GM19395 (cell line): ENCODE data around the gene RGMA.
"Not testable (repeated sequence)": the region's sequence is repeated elsewhere in the genome, so short reads cannot be mapped to it uniquely, and the experiment has no call there.

Experiments
- ATAC-seq: cut with Tn5 transposase; IDR thresholded peaks from one replicate; pipeline ENCODE4 v1.9.1; 2021; ENCODE audit warnings: mild to moderate bottlenecking, moderate library complexity; ENCODE audit not compliant: unreplicated experiment

Gene RGMA

DNA sequence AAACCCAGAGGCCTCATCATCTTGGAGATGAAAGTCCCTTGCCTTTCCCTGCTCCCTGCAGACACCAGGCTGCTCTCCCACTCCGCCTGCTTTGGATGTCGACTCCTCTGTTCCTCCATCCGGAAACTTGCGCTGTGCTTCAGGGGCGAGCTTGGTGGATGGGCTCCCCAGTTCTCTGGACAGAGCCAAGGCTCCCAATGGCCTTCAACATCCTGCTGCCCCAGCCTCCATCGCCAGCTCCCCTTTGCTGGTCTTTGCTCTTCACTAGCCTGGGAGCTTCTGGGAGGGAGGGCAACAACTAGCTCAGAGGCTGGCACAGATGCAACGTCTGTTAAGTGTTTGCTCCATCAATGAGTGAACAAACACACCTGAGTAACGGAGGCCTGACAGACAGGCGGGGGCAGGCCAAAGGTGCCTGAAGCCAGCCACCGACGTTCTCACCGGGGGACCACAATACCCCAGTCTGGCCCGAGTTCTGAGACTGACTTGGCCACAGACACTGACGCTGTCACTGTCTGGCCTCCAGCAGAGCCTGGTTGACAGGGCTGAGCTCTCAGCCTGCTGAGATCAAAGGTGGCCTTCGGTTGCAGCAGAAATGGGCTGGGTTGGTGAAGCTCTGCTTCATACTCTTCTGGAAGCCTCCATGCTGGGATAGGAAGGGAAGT is 39.0 kb downstream of the RGMA start:
- ATAC-seq: no peak

DNA sequence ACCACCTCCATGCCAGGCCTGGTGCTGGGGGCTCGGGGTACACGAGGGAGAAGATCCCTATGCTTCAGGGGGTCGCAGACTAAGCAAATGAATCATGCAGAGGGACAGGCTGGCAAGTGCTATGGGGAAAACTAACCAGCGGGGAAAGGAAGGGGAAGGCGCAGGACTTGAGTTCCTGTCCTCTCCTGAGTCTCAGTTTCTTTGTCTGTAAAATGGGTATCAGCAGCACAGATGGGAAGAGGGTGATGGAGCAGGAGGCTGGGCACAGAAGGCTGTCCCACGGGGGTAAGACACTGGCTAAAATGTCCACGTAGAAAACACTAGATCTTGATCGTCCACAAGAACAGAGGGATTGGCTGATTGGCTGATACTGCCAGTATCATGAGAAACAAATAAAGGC is 39.8 kb downstream of the RGMA start:
- ATAC-seq: no peak

DNA sequence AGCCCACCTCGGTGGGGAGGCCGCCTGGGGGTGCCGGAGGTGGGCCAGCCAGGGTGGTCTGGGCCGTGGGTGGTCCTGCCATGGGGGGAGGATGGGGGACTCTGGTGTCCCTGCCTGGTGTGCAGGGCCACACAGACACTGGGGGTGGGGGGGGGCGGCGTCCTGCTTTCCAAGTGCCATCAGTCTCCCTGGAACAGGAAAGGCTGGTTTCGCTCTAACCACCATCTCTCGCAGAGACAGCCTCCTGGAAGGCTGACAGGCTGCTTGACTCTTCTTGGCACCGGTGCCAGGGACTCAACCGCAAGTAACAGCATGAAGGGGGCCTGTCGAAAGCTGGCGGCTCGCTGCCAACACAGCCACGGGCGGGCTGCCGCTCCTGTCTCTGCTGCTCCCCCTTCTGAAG is 40.3 kb downstream of the RGMA start:
- no peak for ATAC-seq

DNA sequence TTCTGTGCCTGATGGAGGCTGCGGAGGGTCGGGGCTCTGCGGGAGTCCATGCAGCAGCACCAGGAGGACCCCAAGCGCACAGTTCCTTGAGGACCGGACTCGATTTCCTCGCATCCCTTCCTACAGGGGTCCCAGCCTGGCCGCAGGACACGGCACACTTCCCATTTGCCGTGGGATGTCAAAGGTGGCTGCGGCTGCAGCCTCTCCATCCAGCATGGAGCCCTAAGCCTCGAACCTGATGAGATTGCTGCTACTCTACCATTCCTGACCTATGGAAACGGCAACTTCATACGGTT is 40.6 kb downstream of the RGMA start:
- ATAC-seq: no peak

DNA sequence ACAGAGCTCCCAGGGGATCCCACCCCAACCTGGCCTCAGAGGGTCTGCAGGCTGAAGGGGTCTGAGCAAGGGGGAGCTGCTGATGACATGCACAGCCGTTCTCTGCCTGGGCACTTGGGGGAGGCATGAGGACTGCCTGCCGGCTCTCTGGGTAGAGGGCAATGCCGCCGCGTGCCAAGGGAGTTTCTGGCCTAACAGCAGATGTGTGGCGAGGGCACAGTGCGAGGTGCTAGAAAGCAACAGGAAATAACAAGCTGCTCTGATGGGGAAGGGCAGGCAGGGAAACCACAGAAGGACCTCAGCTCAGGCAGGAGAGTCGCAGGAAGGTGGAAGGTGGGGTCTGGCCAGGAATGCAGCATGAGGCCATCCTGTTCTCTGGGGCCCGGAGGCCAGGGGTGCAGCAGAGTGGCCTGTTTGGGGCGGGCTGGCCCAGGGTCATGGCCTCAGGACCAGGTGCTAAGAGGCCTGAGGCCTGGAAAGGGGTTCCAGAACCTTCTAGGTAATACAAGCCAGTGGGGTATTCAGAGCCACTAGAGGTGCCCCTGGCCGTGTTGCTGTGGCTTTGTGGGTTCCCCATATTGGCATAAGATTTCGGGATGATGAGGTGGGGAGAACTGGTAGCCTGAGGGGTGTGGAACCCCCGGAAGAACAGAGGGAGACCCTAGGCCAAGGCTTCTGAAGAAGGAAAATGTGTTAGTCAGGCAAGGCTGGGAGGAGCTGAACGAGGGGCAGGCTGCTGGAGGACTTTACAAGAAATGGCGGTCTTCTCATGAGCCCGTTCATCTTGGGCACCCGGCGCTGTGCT is 41.2 kb downstream of the RGMA start:
- no peak for ATAC-seq

DNA sequence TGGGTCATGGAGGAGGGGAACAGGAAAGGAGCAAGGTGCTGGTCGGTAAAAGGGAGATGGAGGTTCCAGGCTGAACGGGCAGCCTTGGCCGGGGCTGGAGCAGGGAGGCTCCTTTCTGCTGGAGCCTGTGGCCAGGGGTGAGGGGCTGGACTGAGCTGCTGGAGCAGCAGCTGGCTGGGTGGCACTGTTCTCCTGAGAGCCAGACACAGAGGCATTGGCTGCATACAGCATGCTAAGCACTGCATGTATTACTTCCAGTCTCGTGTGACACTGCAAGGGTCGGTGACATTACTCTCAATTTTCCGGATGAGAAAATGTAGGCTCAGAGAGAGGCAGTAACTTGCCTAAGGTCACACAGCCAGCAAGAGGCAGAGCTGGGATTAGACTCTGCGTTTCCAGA is 42.3 kb downstream of the RGMA start:
- ATAC-seq: no peak

DNA sequence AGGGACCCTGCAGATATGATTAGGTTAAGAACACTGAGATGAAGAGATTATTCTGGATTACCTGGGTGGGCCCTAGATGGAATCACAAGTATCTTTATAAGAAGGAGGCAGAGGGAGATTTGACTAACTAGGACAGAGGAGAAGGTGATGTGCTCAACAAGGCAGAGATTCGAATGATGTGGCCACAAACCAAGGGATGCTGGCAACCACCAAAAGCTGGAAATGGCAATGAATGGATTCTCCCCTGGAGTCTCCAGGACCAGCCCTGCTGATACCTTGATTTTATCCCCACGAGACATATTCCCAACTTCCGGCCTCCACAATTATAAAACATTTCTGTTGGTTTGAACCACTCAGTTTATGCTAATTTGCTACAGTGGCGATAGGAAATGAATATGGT is 42.9 kb downstream of the RGMA start:
- ATAC-seq: no peak

DNA sequence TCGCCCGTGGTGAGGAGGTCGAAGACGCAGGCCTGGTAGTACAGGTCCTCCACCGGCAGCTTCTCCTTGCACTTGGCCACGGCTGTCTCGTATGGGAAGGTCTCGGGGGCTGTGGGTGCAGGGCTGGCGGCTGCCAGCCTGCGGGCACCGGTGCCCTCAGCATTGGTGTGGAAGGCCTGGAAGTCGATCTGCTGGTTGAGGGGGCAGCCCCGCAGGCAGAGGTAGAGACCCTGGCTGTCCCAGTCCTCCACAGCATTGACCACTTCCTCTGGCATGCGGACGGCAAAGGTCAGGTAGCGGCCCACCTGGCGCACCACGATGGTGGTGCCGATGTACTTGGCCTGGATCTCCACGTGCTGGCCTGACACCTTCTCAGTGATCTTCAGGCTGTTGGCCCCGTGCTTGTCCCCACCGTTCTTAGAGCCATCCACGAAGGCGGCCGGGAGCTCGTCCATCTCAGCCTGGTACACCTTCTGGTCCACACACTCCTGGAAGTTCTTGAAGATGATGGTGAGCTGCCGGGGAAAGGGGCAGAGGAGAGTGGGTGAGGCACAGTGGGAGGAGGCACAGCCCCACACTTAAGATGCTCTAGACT is 43.7 kb downstream of the RGMA start:
- ATAC-seq: no peak

DNA sequence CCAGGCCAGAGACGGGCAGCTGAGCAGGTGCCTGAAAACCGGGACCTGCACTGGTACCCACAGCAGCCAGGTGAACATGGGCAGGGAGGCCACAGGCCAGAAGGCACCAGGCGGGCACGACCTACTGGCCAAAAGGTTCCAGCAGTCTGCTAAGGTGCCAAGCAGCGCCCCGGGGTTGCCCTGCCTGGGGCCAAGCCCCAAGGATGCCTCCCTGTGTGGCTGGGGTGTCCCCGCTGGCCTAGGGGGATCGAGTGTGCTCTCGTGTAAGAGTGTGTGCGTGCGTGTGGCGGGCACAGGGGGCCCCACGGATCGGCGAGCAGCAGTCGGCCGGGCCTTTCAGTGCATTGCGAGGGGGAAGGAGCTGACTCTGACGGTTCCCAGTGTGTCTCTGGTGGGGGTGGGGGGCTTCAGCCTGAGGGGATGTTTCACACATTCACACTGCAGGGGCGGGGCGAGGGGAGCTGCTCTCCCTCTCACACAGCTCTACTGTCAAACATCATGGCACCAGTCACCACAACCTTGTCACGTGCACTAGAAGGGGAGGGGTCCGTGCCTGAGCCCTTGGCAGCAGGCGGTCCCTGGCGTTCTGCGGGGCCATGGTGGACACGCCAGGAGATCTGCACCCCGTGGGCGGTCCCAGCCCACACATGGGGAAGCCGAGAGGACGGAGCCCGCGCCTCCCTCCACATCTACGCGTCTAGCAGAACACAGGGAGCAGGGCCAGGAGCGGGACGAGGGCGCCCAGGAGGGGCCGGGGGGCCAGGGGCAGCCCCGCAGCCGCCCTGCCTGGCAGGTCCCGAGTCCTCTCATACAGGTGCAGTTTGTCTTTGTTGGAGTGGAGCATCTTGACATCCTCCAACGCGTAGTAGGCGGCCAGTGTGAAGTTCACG is 44.5 kb downstream of the RGMA start:
- no peak for ATAC-seq

DNA sequence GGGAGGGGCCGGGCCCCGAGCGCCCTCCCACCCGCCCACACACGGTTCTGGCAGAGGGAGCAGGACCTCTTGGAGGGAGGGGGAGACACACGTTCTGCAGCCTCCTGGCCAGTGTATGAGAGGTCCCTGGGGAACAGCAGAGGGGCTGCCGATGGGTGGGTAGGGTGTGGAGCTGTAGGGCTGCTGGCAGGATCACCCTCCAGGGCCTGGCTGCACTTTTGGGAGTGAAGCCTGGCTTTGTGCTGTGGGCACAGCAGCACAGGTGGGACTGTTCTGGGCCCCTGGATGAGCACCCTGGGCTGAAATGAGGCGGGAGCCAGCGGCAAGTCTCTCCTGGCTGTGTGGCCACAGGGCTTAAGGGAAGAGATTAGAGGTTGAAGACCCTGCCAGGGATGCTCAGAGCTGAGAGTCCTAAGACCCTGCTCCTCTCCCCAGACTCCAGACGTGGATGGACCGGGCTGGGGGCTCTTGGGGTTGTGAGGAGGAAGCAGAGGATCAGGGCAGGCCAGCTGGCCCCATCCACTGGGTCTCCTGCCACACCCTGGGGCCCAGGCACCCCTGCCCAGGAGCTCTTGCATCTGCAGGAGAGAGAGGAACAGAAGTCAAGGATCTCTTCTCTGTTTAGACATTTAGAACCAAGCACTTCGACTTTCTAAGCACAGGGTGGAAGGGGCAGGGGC is 45.2 kb downstream of the RGMA start:
- ATAC-seq: no peak

DNA sequence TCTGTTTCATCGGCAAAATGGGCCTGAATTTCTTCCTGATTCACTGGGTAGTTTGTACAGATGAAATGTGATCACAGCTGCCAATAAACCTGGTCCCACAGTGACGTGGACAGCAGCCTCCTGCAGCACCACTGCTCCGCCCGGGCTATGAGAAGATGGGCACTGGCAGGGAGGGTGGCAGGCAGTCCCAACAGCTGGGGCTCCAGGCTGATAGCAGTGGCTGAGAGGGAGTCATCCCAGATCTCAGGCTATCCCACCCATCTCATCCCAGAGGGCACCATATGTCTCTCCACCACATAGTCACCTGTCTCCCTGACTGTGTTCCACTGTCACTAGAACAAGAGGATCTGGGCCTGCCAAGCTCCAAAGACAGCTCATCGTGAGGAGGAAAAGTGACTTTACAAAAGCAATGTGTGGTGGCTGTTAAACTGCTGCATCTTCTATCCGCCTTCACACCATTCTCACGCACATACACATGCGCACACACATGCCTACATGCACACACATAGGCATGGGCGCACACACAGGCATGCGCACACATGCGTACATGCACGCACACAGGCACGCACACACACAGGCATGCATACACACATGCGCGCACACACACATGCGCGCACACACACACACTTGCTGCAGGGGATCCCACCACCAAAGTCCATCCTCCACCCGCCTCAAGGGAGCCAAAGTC is 46.2 kb downstream of the RGMA start:
- ATAC-seq: no peak

DNA sequence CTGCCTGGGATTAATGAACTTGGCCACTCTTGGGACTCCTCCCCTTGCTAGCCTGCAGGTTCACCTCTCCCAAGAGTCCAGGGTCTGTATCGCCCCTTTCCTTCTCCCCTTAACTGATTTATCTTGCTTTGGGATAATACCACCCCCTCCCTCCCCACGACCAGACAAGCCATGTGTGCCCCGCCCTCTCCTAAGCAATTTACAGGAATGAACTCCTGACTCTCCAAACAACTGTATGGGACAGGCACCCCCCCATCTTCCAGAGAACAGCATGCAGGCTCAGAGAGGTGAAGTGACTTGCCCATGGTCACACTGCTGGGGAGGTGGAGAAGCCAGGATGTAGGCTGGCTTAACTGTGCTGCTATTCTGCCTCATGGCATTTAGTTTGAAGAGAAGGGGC is 46.8 kb downstream of the RGMA start:
- ATAC-seq: no peak

DNA sequence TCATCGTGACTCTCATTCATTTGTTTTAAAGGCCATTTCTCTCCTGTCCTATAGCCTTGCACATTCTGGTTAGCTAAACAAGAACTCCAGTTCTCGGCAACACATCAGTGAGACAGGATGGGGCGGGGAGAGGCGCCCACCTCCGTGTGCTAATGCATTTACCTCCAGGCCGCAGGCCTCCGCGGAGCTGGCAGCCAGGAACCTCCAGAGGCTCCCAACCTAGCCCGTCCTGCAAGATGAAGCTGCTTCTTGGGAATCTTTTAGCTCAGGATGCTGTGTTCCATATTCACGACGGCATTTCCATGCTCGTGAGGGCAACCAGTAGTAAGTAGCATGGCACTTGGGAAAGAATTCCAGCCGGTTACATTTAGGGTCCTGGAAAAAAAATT is 47.9 kb downstream of the RGMA start:
- no peak for ATAC-seq

DNA sequence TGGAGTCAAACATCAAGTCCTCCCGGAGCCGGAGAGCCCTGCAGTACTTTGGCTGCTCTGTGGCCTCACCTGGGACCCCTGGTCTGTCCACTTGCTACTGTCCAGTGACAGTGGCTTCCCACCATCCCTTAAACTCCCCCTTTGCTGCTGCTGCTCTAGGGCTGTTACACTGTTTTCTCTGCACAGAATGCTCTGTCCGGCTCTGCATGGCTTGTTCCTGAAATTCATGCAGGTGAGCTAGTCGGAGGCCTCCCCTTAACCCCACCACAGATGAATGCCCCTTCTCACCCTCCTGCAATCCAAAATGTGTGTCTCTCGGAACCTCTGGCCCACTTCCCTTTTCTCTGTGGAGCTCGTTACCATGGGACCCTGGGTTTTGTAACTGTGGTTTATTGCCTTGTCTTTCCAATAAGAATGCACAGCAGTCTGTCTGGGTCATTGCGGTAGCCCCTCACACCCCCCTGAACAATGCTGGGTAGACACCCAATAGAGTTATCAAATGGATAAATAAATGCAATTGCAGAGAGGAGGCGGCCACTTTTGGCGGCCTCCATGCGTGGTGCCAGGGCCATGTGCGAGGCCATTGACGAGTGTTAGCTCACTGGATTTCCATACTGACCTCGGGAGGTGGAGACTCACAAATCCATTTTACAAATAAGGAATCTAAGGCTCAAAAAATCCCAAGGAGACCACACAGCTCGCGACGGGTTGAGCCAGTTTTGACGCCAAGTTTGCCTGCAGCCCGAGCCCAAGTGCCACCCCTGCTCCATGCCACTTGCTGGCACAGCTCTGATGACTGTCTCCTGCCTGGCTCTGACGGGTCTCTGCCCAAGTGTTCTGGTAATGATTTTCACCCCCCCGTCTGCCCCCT is 48.5 kb downstream of the RGMA start:
- no peak for ATAC-seq

DNA sequence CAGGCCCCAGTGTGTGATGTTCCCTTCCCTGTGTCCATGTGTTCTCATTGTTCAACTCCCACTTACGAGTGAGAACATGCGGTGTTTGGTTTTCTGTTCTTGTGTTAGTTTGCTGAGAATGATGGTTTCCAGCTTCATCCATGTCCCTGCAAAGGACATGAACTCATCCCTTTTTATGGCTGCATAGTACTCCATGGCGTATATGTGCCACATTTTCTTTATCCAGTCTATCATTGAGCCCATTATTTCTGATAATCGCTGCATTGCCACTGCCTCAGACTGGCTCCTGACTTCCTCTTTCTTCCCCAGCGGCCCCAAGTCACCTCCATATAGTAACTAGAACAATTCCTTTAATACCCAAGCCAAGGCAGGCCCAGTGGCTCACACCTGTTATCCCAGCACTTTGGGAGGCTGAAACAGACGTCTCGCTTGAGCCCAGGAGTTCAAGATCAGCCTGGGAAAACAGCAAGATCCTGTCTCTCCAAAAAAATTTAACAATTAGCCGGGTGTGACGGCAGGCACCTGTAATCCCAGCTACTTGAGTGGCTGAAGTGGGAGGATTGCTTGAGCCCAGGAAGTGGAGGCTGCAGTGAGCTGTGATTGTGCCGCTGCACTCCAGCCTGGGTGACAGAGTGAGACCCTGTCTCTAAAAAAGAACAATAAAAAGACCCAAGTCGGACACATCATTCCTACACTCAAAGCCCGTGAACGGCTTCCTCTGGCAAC is 49.3 kb downstream of the RGMA start:
- not testable (repeated sequence) for ATAC-seq

DNA sequence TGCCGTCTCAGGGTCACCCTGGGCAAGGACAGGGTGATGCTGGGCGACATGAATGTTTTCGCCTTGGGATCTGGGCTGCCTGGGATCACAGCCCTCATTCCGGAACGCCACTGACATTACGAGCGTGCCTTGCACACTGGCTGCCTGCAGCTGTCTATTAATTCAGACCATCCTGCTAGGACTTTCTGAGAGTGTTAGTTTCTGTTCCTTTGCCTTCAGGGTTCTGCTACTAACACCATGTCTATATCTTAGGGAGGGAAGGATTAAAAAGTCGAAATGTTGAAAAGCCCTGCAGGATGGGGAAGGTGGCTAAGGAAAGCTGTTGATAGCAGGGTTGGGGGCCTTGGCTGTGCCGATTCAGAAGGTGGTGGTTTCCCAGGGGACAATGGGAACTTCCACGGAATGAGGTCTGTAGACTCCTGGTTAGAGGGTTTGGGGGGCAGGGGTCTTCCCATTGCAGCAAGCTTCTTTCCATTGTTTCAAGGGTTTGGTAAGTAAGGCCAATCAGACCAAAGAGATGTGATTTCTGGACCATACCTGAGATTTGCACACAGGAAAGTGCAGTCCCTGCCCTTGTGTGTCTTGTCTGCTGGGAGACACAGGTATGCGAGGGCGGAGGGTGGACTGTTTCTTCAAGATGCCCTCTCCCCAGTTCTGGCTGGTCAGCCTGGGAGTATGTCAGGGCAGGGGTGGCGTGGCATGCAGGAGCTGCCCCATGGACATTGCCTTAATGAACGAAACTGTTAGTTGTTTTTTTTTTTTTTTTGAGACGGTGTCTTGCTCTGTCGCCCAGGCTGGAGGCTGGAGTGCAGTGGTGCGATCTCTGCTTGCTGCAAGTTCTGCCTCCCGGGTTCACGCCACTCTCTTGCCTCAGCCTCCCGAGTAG is 50.9 kb downstream of the RGMA start:
- no peak for ATAC-seq

DNA sequence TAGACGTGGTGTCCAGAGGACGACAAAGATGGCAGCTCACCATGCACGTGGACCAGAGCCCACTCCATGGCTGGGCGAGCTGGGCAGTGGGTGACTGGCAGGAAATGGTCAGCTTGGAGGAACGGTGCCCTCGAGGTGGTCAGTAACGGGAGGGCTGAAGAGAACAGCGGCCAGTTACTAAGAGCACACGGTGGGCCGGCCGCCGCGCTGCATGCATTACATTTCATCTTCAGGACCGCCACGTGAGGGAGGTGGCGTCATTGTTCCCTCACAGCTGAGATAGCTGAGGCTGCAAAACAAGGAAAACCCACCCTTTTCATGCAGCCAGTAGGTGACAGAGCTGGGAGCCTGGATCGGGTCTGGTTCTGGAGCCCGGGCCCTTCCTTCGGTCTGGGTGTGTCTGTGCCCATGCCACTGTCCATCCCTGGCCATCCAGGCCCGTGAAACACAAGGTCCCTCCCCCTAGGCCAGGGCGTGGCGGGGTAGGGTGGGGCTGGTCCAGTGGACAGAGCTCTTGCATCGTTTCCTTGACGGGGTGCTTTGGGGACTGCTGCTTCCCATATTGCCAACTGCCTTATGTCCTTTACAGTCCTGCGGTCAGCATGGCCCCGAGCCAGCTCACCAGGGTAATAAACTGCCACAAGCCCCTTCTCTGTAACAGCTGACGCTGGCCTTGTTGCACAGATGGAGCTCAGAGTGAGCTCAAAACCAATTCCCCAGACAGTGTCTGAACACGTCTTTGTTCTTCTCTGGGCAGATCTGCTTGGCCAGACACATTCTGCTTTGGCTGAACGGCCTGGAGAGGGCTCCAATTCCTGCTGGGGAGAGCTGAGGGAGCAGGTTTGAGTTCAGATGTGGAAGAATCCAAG is 51.8 kb downstream of the RGMA start:
- no peak for ATAC-seq
